K562 (cell line): Measurements from ENCODE around the gene UBE2I. TPM values are rescaled to one million over a fixed set of nuclear protein-coding genes. Genes with fewer than 3 reads are reported as not detected.

Experiments
- ARID2 ChIP-seq: fragments of 450-650 bp; IDR thresholded peaks from 2 replicates; pipeline ENCODE4 v1.6.1; 2017; ENCODE audit warnings: antibody characterized with exemption, mild to moderate bottlenecking
- CBX3 ChIP-seq, 2 experiments: IDR thresholded peaks; 1 replicate in 1 of 2; 2 replicates in 1 of 2; pipeline ENCODE4 v1.6.1; 2012; ENCODE audit warnings: inconsistent platforms in 2 of 2, low read length in 2 of 2, borderline replicate concordance in 1 of 2, control low read depth in 1 of 2
- CC2D1A ChIP-seq: fragments of 450-650 bp; IDR thresholded peaks from 2 replicates; pipeline ENCODE4 v1.6.1; 2017; ENCODE audit warnings: mild to moderate bottlenecking
- CHD4 ChIP-seq: fragments of 200-600 bp; sonication (generic); IDR thresholded peaks from 3 replicates; pipeline ENCODE4 v1.6.1; 2012; ENCODE audit warnings: low read depth, mild to moderate bottlenecking, mixed read lengths, low read length, inconsistent platforms; ENCODE audit not compliant: insufficient read depth, insufficient replicate concordance, poor library complexity, severe bottlenecking
- ILK ChIP-seq: fragments of 450-650 bp; IDR thresholded peaks from 2 replicates; pipeline ENCODE4 v1.6.1; 2016; ENCODE audit warnings: missing genetic modification characterization, low read depth, mild to moderate bottlenecking, missing compliant biosample characterization, moderate library complexity, borderline replicate concordance
- MYBL2 ChIP-seq, 2 experiments: fragments of 450-650 bp in 1 of 2; sonication (generic) in 1 of 2; formaldehyde crosslinking in 1 of 2; IDR thresholded peaks; 2 replicates each; pipeline versions ENCODE4 v1.6.1 to v1.8.1; 2017 to 2022; ENCODE audit warnings: borderline replicate concordance in 1 of 2, inconsistent platforms in 1 of 2, low read depth in 1 of 2, mild to moderate bottlenecking in 1 of 2, missing genetic modification reagents in 1 of 2, moderate library complexity in 1 of 2
- RAD21 ChIP-seq, 2 experiments: fragments of 250-450 bp in 1 of 2; fragments of 450-650 bp in 1 of 2; sonication (Bioruptor Pico) in 1 of 2; formaldehyde crosslinking in 1 of 2; IDR thresholded peaks in 1 of 2; conservative IDR thresholded peaks in 1 of 2; 2 replicates each; pipeline versions ENCODE4 v1.4.0 to v1.8.0; 2020 to 2022; ENCODE audit warnings: mild to moderate bottlenecking in 2 of 2, moderate library complexity in 1 of 2
- SREBF1 ChIP-seq: fragments of 150-350 bp; IDR thresholded peaks from 2 replicates; pipeline ENCODE4 v1.6.1; 2014; ENCODE audit warnings: antibody characterized with exemption, low read depth, low read length, borderline replicate concordance
- SRSF7 ChIP-seq: fragments of 200-400 bp; formaldehyde crosslinking; optimal IDR thresholded peaks from 2 replicates; pipeline ENCODE3; 2017; ENCODE audit warnings: mild to moderate bottlenecking, low read depth, low read length
- TCF3 ChIP-seq: sonication (generic); formaldehyde crosslinking; IDR thresholded peaks from 2 replicates; pipeline ENCODE4 v1.4.0; 2020; ENCODE audit warnings: mild to moderate bottlenecking, missing genetic modification reagents
- TFAM ChIP-seq: fragments of 250-450 bp; sonication (Bioruptor Pico); conservative IDR thresholded peaks from 2 replicates; pipeline ENCODE4 v1.5.0; 2021; ENCODE audit warnings: mild to moderate bottlenecking, moderate library complexity
- TRIM28 ChIP-seq: fragments of 450-650 bp; IDR thresholded peaks from 2 replicates; pipeline ENCODE4 v1.6.1; 2017
- ZBTB8A ChIP-seq: fragments of 450-650 bp; IDR thresholded peaks from 2 replicates; pipeline ENCODE4 v1.6.1; 2018; ENCODE audit warnings: mild to moderate bottlenecking, moderate library complexity; ENCODE audit not compliant: partially characterized antibody
- ZNF23 ChIP-seq: fragments of 250-450 bp; sonication (Bioruptor Pico); IDR thresholded peaks from 2 replicates; pipeline ENCODE4 v1.4.0; 2020; ENCODE audit warnings: mild to moderate bottlenecking
- ZNF311 ChIP-seq: fragments of 250-450 bp; sonication (Bioruptor Pico); IDR thresholded peaks from 2 replicates; pipeline ENCODE4 v1.4.0; 2020; ENCODE audit warnings: mild to moderate bottlenecking, moderate library complexity
- polyA plus RNA-seq, 8 experiments: library from polyadenylated mRNA; depleted of rRNA in 4 of 8; stranded (reverse) in 5 of 8; unstranded in 3 of 8; fragments of >200 nt; fragmentation: Nextera tagmentation in 2 of 8; fragmentation: Illumina TruSeq in 1 of 8; extraction: Ambion mirVana in 2 of 8; extraction: Trizol in 1 of 8; gene quantifications; 2 replicates each; pipeline versions ENCODE4 v1.2.1 to v1.2.3, GENCODE V29; 2011 to 2014; ENCODE audit warnings: inconsistent platforms in 1 of 8, missing spikeins in 1 of 8
- total RNA-seq, 7 experiments: library from RNA; depleted of rRNA in 6 of 7; stranded (reverse); fragments of >200 nt in 6 of 7; fragmentation: Illumina TruSeq in 2 of 7; extraction: Trizol in 2 of 7; gene quantifications; 2 replicates each; pipeline versions ENCODE4 v1.2.1 to v1.2.3, GENCODE V29; 2011 to 2021; ENCODE audit warnings: low replicate concordance in 1 of 7
- TF ChIP-seq, protein P1 (sequence below), 2 experiments: fragments of 450-650 bp; IDR thresholded peaks; 2 replicates each; pipeline ENCODE4 v1.6.1; 2018; ENCODE audit warnings: mild to moderate bottlenecking in 2 of 2, low read depth in 1 of 2; ENCODE audit not compliant: partially characterized antibody in 2 of 2
- TF ChIP-seq, protein P2 (sequence below): sonication (generic); formaldehyde crosslinking; IDR thresholded peaks from 2 replicates; pipeline ENCODE4 v1.8.1; 2023; ENCODE audit warnings: mild to moderate bottlenecking, missing genetic modification reagents

Gene UBE2I
- total and polyA plus RNA-seq, 9 of the 15 experiments (the other 6 are each of a cell fraction or from before 2014, with no cell fraction given), result 36.6 to 254 (median 104) TPM

DNA sequence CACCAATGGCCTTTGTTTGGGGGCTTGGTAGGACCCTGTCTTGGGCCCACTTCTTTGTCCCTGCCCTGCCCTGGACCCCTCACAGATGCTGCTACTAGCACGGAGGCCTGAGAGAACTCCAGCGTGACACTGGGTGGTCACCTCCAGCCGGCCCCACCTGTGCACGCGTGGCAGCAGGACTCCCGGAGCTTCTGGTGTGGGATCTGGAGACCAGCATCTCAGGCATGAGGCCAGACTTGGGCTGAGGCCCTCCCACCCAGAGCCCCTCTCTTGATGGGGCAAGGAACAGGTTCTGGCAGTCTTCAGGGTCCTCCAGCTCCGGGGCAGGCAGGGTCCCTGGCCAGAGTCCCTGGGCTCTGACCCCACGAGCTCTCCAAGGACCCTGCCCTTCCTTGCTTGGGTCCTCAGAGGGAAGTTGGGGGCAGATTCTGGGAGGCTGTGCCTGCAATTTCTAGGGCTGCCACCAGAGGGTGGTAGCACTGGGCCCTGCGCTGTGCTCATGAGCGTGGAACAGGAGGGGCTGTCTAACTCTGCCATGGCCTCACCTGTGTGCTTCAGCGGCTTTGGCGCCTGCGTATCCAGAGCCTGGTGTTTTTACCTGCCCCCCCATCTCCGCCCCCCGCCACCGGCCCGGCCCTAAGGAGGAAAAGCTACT is 21.0 kb downstream of the UBE2I start (continued):
- TF ChIP-seq, protein P1, sequence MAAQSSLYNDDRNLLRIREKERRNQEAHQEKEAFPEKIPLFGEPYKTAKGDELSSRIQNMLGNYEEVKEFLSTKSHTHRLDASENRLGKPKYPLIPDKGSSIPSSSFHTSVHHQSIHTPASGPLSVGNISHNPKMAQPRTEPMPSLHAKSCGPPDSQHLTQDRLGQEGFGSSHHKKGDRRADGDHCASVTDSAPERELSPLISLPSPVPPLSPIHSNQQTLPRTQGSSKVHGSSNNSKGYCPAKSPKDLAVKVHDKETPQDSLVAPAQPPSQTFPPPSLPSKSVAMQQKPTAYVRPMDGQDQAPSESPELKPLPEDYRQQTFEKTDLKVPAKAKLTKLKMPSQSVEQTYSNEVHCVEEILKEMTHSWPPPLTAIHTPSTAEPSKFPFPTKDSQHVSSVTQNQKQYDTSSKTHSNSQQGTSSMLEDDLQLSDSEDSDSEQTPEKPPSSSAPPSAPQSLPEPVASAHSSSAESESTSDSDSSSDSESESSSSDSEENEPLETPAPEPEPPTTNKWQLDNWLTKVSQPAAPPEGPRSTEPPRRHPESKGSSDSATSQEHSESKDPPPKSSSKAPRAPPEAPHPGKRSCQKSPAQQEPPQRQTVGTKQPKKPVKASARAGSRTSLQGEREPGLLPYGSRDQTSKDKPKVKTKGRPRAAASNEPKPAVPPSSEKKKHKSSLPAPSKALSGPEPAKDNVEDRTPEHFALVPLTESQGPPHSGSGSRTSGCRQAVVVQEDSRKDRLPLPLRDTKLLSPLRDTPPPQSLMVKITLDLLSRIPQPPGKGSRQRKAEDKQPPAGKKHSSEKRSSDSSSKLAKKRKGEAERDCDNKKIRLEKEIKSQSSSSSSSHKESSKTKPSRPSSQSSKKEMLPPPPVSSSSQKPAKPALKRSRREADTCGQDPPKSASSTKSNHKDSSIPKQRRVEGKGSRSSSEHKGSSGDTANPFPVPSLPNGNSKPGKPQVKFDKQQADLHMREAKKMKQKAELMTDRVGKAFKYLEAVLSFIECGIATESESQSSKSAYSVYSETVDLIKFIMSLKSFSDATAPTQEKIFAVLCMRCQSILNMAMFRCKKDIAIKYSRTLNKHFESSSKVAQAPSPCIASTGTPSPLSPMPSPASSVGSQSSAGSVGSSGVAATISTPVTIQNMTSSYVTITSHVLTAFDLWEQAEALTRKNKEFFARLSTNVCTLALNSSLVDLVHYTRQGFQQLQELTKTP (IDR thresholded peaks at IDR 0.05; ENCODE audit: low read depth in 1 of 2, partially characterized antibody in 2 of 2), result no peak
- no peak for TF ChIP-seq ZNF311
- TF ChIP-seq, protein P2, sequence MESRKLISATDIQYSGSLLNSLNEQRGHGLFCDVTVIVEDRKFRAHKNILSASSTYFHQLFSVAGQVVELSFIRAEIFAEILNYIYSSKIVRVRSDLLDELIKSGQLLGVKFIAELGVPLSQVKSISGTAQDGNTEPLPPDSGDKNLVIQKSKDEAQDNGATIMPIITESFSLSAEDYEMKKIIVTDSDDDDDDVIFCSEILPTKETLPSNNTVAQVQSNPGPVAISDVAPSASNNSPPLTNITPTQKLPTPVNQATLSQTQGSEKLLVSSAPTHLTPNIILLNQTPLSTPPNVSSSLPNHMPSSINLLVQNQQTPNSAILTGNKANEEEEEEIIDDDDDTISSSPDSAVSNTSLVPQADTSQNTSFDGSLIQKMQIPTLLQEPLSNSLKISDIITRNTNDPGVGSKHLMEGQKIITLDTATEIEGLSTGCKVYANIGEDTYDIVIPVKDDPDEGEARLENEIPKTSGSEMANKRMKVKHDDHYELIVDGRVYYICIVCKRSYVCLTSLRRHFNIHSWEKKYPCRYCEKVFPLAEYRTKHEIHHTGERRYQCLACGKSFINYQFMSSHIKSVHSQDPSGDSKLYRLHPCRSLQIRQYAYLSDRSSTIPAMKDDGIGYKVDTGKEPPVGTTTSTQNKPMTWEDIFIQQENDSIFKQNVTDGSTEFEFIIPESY (CRISPR knock-in tag), result 0 out of 2 replicates have a peak, but pooled peaks have one; percentile 40
- TF ChIP-seq RAD21 (CRISPR knock-in tag; conservative IDR thresholded peaks at IDR 0.05 in 1 of 2, IDR thresholded peaks at IDR 0.05 in 1 of 2), result peak in 1 of 2 experiments; percentile 9; a peak in 1 of 4 replicates
- no peak for TF ChIP-seq ARID2
- 0 out of 2 replicates have a peak, but pooled peaks have one; percentile 41 for TF ChIP-seq TRIM28
- TF ChIP-seq CBX3 (IDR thresholded peaks at IDR 0.05; ENCODE audit: borderline replicate concordance in 1 of 2, low read length in 2 of 2), result peak in 1 of 2 experiments; percentile 80; a peak in 1 of 3 replicates
- TF ChIP-seq ILK (tag), result no peak
- TF ChIP-seq TFAM (CRISPR knock-in tag), result no peak
- TF ChIP-seq SREBF1, result no peak
- TF ChIP-seq MYBL2 (IDR thresholded peaks at IDR 0.05; ENCODE audit: low read depth), result no peak
- TF ChIP-seq MYBL2 (CRISPR knock-in tag; IDR thresholded peaks at IDR 0.05; ENCODE audit: borderline replicate concordance), result no peak
- no peak for TF ChIP-seq CHD4
- no peak for TF ChIP-seq ZBTB8A
- TF ChIP-seq ZNF23 (CRISPR knock-in tag), result no peak
- no peak for TF ChIP-seq TCF3
- no peak for TF ChIP-seq CC2D1A
- no peak for TF ChIP-seq SRSF7
